OCI-LY1 (cell line): ENCODE results near the gene SPRY4.

Experiments used
- EZH2 ChIP-seq: fragments of 200-600 bp; sonication (generic), shearing (Covaris generic); IDR thresholded peaks from 2 replicates; pipeline ENCODE4 v1.8.0; 2017; ENCODE audit warnings: borderline replicate concordance, mixed run types, mild to moderate bottlenecking, antibody characterized with exemption, low read length, moderate library complexity, mixed read lengths
- TF ChIP-seq, protein P1 (sequence below): fragments of 200-600 bp; sonication (generic), shearing (Covaris generic); IDR thresholded peaks from 2 replicates; pipeline ENCODE4 v1.5.1; 2017; ENCODE audit warnings: mild to moderate bottlenecking, antibody characterized with exemption, low read length, moderate library complexity, mixed read lengths

DNA sequence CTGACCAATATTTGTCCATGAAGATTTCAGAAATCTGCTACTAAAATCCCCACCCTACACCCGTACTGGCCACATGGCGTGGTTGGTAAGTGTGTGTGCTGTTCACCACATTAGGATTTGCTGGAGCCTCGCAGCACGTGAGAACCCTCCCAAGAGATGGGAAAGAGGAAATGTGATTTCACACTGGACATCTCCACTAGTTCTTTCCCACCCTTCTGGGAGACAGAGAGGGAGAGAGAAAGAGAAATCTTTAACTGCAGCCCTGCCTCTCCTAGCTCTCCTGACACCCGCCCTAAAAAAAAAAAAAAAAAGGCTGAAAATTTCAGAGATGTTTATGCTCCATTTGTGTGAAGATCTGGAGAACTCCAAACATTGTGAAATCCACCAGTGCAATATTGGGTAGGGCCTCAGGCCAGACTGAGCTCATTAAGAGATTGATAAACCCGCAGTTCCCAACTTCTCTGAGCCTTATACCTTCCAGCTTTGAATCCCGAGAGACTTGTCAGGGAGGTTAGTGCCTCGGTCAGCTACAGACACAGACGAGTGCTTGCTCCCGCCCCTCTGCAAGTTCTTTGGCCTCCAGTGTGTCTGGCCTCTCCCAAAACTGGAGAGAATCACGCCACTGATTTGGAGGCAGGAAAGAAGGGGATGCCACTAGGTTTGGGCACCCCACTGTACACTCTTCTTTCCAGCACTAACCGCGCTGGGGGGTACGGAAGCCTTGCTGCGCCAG lies 1.9 kb downstream of the SPRY4 start:
- TF ChIP-seq, protein P1, sequence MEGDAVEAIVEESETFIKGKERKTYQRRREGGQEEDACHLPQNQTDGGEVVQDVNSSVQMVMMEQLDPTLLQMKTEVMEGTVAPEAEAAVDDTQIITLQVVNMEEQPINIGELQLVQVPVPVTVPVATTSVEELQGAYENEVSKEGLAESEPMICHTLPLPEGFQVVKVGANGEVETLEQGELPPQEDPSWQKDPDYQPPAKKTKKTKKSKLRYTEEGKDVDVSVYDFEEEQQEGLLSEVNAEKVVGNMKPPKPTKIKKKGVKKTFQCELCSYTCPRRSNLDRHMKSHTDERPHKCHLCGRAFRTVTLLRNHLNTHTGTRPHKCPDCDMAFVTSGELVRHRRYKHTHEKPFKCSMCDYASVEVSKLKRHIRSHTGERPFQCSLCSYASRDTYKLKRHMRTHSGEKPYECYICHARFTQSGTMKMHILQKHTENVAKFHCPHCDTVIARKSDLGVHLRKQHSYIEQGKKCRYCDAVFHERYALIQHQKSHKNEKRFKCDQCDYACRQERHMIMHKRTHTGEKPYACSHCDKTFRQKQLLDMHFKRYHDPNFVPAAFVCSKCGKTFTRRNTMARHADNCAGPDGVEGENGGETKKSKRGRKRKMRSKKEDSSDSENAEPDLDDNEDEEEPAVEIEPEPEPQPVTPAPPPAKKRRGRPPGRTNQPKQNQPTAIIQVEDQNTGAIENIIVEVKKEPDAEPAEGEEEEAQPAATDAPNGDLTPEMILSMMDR = no peak
- TF ChIP-seq EZH2 = no peak
